HG03025 (cell line): ENCODE data around the gene SUN2.

Experiments used
- ATAC-seq: cut with Tn5 transposase; IDR thresholded peaks from one replicate; pipeline ENCODE4 v1.9.1; 2021; ENCODE audit warnings: mild to moderate bottlenecking, moderate library complexity; ENCODE audit not compliant: unreplicated experiment, low FRiP score

Gene SUN2

GRCh38 chr22:38724176-38724575 lies 31.6 kb downstream of the SUN2 start:
- ATAC-seq: no peak

DNA sequence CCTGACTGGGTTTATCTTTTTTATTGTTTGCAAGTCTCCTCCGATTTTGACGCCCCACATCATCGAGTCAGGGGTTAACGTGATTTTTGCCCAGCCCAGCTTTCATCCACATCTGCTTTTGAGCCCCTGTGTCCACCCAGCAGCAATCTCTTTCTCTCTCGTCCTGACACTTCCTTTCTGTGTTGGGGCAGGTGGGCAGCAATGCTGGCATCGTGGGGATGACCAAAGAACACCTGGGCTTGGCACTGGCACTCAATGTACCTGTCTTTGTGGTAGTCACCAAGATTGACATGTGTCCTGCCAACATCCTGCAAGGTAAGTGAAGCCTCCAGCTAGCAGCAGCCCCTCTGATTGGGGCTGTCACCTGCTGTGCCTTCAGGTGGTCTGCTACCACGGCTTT lies 34.2 kb downstream of the SUN2 start:
- no peak for ATAC-seq

- no peak for ATAC-seq
Observed at GRCh38 chr22:38720350-38720749, 35.4 kb downstream of the SUN2 start.

- no peak for ATAC-seq
Observed at GRCh38 chr22:38719196-38719595, 36.6 kb downstream of the SUN2 start.

DNA sequence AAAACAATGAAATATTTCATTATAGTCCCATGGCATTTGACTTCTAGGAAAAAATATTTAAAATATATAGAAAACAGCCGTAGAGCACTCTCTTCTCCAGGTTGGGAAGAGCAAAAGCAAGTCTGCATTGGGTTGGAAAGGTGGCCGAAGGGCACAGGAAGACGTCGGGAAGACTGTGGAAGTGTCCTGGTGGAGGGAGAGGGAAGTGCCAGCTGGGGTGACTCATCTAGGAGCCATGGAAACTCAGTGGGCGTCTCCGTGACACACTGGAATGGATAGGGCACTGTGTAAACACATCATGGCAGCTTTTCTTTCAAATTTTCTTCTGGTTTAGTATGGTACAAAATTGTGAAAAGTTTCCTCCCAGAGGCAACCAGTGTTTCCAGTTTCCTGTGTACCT lies 37.4 kb downstream of the SUN2 start:
- ATAC-seq: no peak

DNA sequence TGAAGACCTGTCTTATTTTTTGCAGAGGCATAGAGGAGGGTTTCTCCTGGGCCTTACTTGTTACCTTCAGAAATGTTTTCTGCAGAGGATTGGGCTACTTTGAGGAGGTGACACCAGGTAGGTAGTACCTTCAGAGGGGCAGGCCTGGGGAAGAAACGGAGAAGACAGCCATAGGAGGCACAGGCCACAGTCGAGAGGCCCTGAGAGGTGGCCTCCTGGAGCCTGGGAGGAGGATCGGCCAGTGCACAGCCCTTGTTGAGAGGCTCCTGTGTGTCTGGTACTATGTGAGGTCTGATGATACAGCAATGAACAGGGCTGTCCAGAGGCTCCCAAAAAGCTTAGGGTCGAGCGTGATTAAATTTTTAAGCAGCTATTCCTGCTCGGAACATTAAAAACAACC lies 38.6 kb downstream of the SUN2 start:
- ATAC-seq: no peak

DNA sequence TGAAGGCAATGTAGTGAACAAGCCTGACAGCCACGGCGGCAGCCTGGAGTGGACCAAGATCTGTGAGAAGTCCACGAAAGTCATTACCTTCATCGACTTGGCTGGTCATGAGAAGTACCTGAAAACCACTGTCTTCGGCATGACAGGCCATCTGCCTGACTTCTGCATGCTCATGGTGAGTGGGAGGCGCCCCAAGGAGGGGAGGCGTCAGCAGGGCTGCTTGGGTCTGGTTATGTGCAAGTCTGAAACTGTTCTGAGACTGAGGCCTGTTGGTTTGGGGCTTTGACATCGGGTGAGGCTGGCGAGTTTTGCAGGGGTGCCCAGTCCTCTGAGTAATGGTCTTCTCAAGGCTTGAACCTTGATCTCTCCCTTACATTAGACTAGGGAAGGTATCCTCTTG lies 39.0 kb downstream of the SUN2 start:
- ATAC-seq: no peak

GRCh38 chr22:38716271-38716670 lies 39.5 kb downstream of the SUN2 start:
- no peak for ATAC-seq

- ATAC-seq: no peak
Observed at GRCh38 chr22:38715852-38716251, 39.9 kb downstream of the SUN2 start.

GRCh38 chr22:38715176-38715764 lies 40.5 kb downstream of the SUN2 start:
- ATAC-seq: no peak

DNA sequence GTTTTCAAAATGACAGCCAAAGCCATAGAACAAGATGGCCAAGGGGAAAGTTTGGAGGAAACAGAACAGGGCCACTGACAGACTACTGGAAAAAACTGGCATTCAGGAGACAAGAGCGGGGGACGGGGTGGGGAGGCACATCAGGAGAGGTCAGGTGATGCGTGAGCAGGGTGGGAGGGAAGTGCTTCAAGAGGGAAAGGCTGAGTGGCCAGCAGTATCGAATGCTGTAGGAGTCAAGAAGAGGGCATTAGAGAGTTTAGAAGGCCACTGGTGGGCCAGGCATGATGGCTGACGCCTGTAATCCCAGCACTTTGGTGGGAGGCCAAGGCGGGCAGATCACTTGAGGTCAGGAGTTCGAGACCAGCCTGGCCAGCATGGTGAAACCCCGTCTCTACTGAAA lies 41.9 kb downstream of the SUN2 start:
- no peak for ATAC-seq

DNA sequence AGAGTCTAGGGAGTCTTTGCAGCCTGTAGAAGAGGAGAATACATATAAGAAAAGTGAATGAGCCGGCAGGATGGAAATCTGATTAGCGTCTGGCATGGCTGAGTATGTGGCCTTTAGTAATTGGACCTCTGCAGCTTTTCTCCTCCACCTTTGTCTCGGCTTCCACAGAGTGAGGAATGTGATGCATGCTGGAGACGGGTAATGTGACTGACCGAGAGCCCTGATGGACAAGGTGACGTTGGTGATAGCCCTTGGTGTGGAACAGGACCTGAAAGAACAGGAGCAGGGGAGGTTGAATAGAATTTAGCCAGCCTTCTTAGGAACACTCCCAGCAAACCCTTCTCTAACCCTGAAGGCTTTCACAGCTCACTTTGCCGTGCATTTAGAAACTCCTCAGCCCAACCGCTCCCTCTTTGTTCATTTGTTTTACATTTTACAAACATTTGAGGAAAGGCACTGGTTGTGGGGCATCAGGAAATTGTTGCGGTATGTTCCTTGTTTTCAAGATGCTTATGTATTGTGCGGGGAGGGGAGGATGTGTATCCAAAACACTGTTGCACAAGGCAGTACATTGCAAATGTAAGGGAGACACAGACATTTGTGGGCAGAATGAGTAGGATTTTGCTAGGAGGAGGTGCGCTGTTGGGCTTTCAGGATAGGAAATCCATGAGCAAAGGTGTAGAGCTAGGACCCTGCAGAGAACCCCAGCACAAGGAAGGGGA lies 43.2 kb downstream of the SUN2 start:
- no peak for ATAC-seq

- ATAC-seq: no peak
Observed at GRCh38 chr22:38710866-38711265, 44.9 kb downstream of the SUN2 start.

DNA sequence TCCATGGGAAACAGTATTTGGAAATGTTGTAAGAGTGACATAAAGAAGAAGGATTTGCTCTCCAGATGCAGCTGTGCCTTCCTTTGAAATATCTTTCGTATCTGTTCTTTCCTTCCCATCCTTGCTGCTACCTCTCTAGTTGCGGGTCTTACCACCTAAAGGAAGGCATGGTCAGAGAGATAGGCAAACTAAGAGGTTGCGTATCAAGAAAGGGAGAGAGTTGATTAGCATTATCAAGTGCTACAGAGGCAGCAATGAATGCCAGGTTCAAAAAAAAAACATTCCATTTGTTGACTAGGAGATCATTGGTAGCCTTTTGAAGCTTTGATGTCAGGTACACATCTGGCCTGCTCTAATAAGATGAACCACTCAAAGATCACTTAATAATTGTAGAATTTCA lies 45.4 kb downstream of the SUN2 start:
- ATAC-seq: no peak

- ATAC-seq: no peak
Observed at GRCh38 chr22:38709306-38709705, 46.5 kb downstream of the SUN2 start.

DNA sequence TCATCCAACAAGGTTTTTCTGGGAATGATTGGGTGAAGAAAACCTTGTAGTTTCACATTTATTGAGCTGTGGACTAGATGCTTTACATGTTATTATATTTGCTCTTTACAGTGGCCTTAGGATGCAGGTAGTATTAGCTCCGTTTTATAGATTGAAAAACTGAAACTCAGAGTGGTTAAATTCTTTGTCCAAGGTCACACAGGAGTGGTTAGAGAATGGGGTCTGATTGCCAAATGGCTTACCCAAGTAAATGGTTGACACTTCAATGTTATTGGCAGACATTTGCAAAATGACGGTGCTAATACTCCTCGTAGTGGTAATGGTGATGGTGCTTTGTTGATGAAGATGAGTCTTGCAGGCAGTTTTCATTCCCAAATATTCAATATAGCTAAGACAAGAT lies 47.8 kb downstream of the SUN2 start:
- ATAC-seq: no peak

DNA sequence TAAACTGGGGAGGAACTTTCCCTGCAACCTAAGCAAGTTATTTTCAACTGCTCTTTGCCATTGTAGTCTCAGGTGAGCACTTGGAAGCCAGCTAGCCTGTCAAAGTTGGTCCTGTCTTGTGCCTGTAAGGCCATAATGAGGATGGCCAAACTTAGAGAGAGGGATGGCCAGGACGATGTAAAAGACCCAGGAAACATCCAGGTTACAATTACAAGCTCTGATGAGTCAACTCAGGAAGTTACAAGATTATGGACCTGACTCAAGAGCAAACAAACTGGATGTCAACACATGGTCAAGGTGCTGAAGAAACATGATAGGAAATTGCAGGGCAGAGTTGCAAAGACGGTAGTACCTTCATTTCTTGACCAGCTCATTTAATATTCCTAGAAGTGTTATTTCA lies 48.5 kb downstream of the SUN2 start:
- no peak for ATAC-seq

GRCh38 chr22:38706901-38707195 lies 49.0 kb downstream of the SUN2 start:
- no peak for ATAC-seq

DNA sequence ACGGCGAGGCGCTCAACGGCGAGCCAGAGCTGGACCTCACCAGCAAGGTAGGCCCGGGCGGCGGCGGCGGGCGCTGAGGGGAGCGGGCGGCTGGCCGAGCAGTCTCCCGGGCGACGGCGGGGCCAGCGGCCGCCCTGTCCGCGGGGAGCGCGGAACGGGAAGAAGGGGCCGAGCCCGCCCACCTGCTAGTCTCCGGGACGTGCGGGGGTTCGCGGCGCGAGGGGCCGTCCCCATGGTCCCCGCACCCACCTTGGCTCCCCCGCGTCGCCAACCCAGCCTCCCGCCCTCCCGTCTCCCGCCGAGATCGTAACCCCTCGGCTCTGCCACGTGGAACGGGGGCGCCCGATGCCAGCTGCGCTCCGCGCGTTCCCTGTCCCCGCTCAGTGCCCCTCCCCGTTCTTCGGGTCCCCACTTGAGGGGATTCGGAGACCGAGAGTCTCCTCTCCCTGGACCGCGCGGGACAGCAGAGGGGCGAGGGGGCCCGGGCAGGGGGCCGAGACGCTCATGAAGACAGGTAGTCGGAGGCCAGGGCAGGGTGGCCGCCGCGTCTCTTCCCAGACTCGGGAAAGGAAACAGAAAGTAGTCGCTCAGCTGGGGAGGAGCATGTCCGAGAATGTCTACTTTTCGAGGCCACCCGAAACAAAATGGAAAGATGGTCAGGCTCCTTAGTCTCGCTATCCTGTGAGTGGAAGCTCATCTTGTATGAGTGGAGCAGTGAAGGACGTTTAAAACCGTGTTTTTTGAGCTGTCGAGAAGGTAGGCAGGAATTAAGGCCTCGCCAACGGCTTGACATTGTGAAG lies 49.5 kb downstream of the SUN2 start:
- peak; percentile 5 for ATAC-seq

DNA sequence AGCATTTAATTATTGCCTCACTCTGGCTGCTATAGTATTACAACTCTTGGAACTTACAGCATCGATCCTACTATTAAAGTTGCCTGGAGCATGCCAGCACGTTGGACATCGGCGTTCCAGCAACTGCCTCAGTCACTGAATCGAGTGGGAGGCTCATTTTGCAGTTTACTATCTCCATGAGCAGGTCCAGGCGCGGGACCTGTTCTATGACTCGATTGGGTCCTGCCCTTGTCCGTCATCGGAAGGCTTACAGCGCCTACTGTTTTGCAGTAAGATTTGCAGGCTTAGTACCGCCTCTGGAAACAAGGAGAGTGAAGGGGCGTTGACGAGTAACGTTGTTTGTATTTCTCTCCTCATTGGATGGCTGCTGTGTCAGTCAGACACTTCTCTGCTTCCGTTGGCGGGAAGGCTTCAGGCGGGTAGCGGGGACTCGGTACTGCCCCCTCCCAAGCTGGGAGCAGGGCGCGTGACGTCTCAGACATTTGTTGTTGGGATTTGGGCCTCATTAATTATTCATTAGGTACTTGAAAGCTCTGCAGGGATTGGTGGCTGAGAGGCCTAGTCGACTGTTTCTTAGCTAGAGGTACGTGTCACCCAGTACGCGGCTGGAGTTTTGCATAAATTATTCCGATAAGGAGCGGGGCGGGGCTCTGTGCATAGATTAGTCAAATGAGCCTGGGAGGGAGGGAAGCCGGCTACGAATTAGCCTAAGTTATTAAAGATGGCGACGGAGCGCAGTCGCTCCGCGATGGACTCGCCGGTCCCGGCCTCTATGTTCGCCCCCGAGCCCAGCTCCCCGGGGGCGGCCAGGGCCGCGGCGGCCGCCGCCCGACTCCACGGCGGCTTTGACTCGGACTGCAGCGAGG lies 50.3 kb downstream of the SUN2 start, which contains the start of gene GTPBP1:
TSS of gene GTPBP1 (plus strand) at position 710 of the 866 bp plus-strand sequence. CDS start at position 722, 12 bp downstream.
- peak; percentile 71 for ATAC-seq
